ENCODE measurements around the gene FAM50B.

FAM50B gene

GRCh38 chr6:3848925-3849605, at the start of gene FAM50B:
FAM50B (plus strand) TSS chr6:3849373; CDS start chr6:3849812, 439 bp downstream.
- DNase-seq, result peak; percentile 81

DNA sequence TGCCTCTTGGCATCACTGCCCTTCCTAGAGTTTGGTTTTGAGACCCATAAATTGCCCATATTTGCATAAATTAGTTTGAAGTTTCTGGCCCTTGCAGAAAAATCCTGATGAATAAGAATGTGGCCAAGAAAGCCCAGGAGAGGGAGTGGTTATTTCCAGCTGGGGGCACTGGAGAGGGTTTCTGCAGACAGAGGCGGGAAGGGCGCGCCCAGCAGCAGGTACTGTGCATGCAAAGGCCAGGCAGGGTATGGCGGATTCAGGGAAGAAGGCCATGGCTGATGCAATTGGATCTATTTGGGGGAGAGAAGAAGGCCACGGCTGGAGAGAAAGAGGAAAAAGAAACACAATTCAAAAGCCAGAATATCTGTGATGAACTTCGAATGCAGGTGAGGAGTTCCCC, 49.5 kb upstream of the FAM50B start:
- DNase-seq, result no peak

DNA sequence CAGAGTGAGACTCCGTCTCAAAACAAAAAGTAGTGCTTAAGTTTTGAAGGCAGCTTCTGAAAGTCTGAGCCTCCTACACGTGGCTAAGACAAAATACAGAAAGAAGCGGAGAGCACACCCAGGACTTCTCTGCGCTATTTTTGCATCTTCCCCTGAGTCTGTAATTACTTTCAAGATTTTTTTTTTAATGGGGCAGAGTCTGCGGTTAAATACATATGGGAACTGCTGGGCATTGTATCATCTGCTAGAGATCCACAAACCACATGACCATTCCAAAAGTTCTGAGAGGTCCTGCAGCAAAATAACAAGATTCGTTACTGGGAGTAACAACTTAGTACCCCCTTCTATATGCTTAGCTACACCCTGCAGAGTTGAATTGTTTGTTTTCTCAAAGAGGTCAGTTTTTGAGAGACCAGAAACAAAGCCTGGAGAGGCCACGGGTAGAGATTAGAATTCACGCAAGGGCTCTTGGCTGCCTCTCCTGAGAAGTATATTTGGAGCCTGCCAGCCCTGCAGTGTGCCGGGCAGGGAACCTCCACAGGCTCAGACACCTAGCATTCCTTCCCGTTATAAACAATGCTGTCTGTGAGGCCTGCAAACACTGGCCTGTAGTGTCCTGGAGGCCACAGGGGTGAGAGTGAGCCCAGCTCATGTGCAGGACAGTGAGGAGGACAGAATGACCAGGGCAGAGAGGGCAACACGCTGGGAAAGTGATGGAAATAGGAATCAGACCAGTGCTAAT, 48.2 kb upstream of the FAM50B start:
- DNase-seq, result no peak

DNA sequence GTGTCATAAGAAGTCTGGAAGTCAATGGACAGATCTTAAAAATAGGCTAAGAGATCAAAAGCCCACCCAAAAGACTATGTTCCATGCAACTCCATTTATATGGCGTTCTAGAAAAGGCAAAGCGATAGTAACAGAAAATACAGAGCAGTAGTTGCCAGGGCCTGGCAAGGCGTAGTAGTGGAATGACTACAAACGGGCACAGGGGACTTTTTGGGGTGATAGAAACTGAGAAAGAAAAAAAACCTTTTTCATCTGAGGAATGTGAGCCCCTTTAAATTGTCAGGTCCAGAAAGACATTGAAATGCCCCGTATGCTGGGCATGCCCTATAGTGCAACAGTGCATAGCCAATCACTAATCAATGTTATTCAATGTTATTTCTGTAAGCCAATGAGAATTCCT, 47.2 kb upstream of the FAM50B start:
- DNase-seq, result no peak

DNA sequence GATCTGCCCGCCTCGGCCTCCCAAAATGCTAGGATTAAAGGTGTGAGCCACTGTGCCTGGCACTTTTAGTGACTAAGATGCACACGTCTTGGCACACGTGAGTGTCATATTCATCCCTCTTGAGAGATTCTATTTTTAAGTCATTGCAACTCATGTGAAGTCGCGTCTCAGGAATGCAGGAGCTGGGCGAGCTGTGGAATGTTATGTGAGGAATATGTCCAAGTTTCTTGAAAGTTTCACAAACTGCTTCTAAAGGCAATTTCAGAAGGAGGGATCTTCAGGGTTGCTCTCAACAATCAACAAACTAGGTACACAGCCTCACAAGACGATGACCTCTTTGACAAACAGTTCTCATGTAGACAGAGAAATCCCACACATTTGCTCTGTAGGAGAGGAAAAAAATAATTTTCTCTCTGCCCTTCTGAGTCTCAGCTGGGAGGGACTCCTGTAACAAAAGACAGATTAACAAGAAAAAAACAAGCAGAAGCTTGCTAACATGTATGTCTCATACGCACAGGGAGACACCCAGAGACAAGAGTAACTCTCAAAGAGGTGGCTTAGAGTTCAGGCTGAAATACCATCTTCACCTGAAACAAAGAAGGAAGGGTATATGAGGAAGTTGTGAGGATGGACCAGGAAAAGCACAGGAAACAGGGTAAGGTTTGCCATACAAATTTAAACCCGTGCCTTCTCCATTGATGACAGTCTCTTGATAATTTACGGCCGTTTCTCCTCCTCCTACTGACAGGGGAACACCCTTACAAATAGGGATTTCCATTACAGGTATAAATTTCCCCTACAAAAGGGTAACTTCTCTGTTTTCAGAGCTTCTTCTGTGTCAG, 45.3 kb upstream of the FAM50B start:
- peak; percentile 93 for DNase-seq

- peak; percentile 52 for DNase-seq
These were observed 44.2 kb upstream of the FAM50B start for GRCh38 chr6:3804964-3805363.

- DNase-seq, result peak; percentile 69
These were observed 43.6 kb upstream of the FAM50B start for GRCh38 chr6:3805448-3806123.

DNA sequence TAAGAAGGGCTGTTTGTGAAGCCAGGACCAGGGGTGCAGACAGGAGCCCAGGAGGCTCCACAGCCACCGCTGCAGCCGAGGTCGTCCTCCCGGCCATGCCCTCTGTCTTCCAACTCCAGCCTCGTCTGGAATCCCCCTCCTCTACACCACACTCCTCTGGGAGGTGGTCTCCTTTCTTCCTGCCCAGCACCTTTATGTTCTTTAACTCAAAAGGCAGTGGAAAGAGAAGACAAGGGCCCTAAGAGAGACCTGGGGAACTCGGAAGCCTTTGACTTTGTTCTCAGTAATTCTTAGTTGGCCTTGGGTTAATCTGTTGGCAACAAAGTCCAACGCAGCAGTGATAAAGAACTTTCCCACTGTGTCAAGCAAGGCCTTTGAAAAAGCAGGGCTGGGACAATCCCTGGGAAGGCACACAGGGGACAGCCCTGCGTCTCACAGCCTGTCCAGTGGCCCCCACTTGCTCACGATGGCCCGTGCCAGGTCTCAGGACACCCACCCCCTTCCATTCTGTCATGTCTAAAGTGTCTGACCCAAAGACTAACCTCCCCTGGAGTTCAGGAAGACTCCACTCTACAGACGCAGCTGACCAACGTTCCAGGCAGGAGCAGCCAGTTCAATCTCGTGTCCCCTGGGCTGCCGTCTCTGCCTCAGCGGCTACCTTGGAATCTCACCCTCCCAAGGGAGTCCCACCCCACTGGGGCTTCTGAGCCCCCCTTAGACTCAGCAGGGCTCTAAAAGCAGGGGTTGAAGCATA, 42.8 kb upstream of the FAM50B start:
- no peak for DNase-seq

DNA sequence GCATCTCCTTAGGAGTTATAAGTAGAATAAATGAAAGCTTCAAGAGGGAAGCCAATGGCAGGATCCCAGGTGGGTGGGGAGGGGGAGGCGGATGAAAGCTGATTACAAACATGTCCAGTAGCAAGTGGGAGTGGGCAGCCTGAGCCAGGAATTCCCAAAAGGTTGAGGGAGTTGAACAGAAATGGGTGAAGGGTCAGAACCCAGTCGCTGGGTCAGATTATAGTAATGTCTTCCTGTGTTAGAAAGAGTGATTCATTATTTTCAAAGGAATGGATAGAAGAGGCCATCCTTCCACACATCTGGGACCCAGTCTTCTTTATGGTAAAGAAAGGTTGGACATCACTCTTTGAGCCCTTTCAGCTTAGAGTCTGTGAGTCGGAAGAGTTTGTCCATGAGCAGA, 41.0 kb upstream of the FAM50B start:
- DNase-seq, result peak; percentile 59

- DNase-seq, result peak; percentile 95
These were observed 40.2 kb upstream of the FAM50B start for GRCh38 chr6:3808759-3809514.

DNA sequence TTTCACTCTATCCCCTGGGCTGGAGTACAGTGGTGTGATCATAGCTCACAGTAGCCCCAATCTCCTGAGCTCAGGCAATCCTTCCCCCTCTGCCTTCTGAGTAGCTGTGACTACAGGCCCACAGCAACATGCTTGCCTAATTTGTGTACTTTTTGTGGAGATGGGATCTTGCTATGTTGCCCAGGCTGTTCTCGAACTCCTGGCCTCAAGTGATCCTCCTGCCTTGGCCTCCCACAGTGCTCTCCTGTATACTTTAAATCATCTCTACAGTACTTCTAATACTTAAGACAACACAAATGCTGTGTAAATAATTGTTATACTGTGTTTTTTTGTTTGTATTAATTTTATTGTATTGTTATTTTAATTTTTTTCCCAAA, 39.7 kb upstream of the FAM50B start:
- DNase-seq, result no peak

DNA sequence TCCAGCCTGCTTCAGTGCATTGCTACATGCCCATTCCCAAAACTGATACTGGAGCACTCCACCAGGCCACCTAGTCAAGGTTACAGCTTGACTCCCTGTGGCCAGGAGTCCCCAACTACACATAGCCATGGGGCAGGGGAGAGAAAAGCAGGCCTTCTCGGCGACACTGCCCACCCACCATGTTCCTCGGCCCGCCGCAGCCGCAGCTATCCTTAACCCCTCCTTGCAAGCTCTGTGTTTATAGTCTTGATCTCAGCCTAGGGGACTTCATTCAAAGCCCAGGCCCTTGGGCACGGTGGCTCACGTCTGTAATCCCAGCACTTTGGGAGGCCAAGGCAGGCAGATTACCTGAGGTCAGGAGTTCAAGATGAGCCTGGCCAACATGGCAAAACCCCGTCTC, 39.2 kb upstream of the FAM50B start:
- no peak for DNase-seq

DNA sequence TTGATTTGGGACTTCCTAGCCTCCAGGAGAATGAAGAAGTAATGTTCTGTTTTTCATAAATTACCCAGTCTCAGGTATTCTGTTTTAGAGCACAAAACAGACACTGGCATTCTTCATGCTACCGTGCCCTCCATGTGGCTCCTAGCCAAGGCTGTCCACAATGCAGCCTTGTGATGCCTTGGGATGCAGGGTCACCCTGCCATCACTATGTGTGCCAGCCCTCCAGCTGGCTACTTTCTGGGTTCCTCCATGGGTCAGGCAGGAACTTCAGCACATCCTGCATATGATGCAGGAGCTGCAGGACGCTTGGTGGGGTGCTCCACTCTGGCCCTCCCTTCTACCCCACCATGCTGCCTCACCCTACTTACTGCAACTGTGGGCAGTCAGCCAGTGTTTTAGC, 38.0 kb upstream of the FAM50B start:
- no peak for DNase-seq

DNA sequence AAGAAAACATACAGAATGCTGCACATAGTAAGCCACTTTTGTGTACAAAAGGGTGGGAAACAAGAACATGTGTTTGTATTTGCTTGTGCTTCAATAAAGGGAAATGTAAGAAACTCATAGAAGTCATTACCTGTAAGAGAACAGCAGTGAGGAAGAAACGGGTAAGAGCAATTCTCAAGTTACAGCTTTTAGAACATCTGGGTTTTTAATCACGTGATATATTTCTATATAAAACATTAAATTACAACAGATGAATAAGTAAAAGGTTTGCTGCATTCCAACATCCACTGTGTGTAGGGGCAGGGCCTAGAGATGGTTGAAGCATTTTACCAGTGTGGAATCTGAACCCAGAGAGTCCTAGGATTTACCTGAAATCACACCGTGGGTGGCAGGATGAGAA, 36.6 kb upstream of the FAM50B start:
- no peak for DNase-seq

GRCh38 chr6:3813150-3813780, 35.9 kb upstream of the FAM50B start:
- peak; percentile 28 for DNase-seq

DNA sequence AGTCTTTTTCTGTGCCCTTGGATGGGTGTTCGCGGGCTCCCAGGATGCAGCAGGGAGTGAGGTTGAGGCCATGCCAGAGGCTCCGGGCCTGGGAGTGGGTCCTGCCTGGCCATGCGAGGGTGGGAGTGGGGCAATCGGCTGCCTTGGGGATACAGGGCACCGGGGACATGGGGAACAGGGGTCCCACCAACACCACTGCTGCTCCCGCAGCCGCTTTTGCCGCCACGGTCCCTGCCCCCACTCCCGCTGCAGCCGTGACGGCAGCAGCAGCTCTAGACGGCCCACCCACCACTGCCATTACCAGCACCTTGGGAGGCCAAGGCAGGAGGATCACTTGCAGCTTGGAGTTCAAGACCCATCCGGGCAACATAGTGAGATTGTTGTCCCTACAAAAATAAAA, 35.3 kb upstream of the FAM50B start:
- DNase-seq, result no peak

- DNase-seq, result no peak
These were observed 34.6 kb upstream of the FAM50B start for GRCh38 chr6:3814539-3814938.

- no peak for DNase-seq
These were observed 32.9 kb upstream of the FAM50B start for GRCh38 chr6:3816251-3816650.

GRCh38 chr6:3819161-3820110, 29.7 kb upstream of the FAM50B start:
- DNase-seq, result no peak

- DNase-seq, result no peak
These were observed 28.6 kb upstream of the FAM50B start for GRCh38 chr6:3820563-3820962.
